Common myeloid progenitor, CD34-positive (primary cell): ENCODE measurements around the gene TTC23L.
"Not testable (repeated sequence)": the region's sequence is repeated elsewhere in the genome, so short reads cannot be mapped to it uniquely, and the experiment has no call there.

Source experiments
- CTCF ChIA-PET: fragments of 350-600 bp; sonication (Branson Sonifier 250); formaldehyde crosslinking; loops from one replicate; lab custom pipeline; 2021; ENCODE audit warnings: antibody characterized with exemption; lab: Charles Lee
- POLR2A ChIA-PET: fragments of 350-600 bp; sonication (Branson Sonifier 250); formaldehyde crosslinking; loops from one replicate; lab custom pipeline; 2021; ENCODE audit warnings: antibody characterized with exemption; lab: Charles Lee
- DNase-seq, 3 donors: peaks; one replicate each; pipeline versions ENCODE4 v3.0.0 to v3.0.0-alpha.2; 2013
- H3K27ac ChIP-seq, 2 experiments: 1 replicate in 1 of 2; 2 replicates in 1 of 2; pipeline ENCODE4 v1.7.0; 2013; ENCODE audit warnings: inconsistent platforms in 2 of 2, low read length in 2 of 2, mild to moderate bottlenecking in 2 of 2, low read depth in 1 of 2, moderate library complexity in 1 of 2; ENCODE audit not compliant: severe bottlenecking in 2 of 2, insufficient read depth in 1 of 2, poor library complexity in 1 of 2
- H3K27me3 ChIP-seq, 5 experiments: replicated peaks in 2 of 5; 1 replicate in 3 of 5; 2 replicates in 2 of 5; pipeline versions ENCODE4 v1.6.1 to v1.7.0; 2013; ENCODE audit warnings: low read length in 4 of 5, mild to moderate bottlenecking in 2 of 5, moderate library complexity in 2 of 5, inconsistent platforms in 1 of 5; ENCODE audit not compliant: insufficient read depth in 5 of 5, control insufficient read depth in 4 of 5
- H3K36me3 ChIP-seq, 4 experiments: 1 replicate in 2 of 4; 2 replicates in 2 of 4; pipeline versions ENCODE4 v1.6.1 to v1.7.0; 2013; ENCODE audit warnings: low read length in 3 of 4, control low read depth in 1 of 4, mild to moderate bottlenecking in 1 of 4; ENCODE audit not compliant: control insufficient read depth in 4 of 4, insufficient read depth in 4 of 4
- H3K4me1 ChIP-seq, 4 experiments: 1 replicate in 3 of 4; 2 replicates in 1 of 4; pipeline versions ENCODE4 v1.6.1 to v1.7.1; 2013; ENCODE audit warnings: low read length in 3 of 4, mild to moderate bottlenecking in 3 of 4, control low read depth in 1 of 4, inconsistent platforms in 1 of 4, moderate library complexity in 1 of 4; ENCODE audit not compliant: control insufficient read depth in 4 of 4, insufficient read depth in 4 of 4; ENCODE audit errors: control extremely low read depth in 1 of 4
- H3K4me3 ChIP-seq, 7 experiments: 1 replicate in 4 of 7; 2 replicates in 3 of 7; pipeline versions ENCODE4 v1.5.1 to v1.7.0; 2013; ENCODE audit warnings: mild to moderate bottlenecking in 7 of 7, low read length in 6 of 7, moderate library complexity in 6 of 7, inconsistent platforms in 2 of 7, low read depth in 2 of 7, control low read depth in 1 of 7; ENCODE audit not compliant: insufficient read depth in 4 of 7, control insufficient read depth in 1 of 7; ENCODE audit errors: extremely low read depth in 1 of 7
- H3K9me3 ChIP-seq, 5 experiments: 1 replicate in 4 of 5; 2 replicates in 1 of 5; pipeline versions ENCODE4 v1.6.1 to v1.7.1; 2013; ENCODE audit warnings: low read length in 4 of 5, mild to moderate bottlenecking in 2 of 5, inconsistent platforms in 1 of 5, low read depth in 1 of 5, moderate library complexity in 1 of 5; ENCODE audit not compliant: control insufficient read depth in 4 of 5, insufficient read depth in 2 of 5; ENCODE audit errors: control extremely low read depth in 1 of 5
- WGBS: methylation state at CpG from one replicate; pipeline ENCODE4 v1.1.5; 2013; ENCODE audit not compliant: insufficient coverage; 5-methylcytosine and 5-hydroxymethylcytosine counted together

The TTC23L gene

GRCh38 chr5:34822956-34823715 lies 15.8 kb upstream of the TTC23L start:
- Histone ChIP-seq H3K4me3 (no peak overlapping the region), H3K27me3 (no peaks in the 10 kb centered on the region), H3K9me3 (no peaks in the 10 kb centered on the region), H3K36me3 (peaks cover 0 to 5% (median 1%) of the 10 kb centered on the region in 4 experiments), H3K4me1 (no peaks in the 10 kb centered on the region), H3K27ac (no peak overlapping the region)
- POLR2A ChIA-PET: no interaction called here
- DNase-seq: no peak
- WGBS: 100% methylated on average over 6 of the region's 8 CpGs
- CTCF ChIA-PET: no interaction called here

- peaks cover 0 to 5% (median 2%) of the 10 kb centered on the region in 4 experiments for H3K36me3 ChIP-seq
- H3K4me3 ChIP-seq: no peak overlapping the region
- H3K4me1 ChIP-seq: no peaks in the 10 kb centered on the region
- POLR2A ChIA-PET: no interaction called here
- no peak for DNase-seq
- no peaks in the 10 kb centered on the region for H3K9me3 ChIP-seq
- WGBS: 92% methylated on average over 6 of the region's 6 CpGs
- CTCF ChIA-PET: no interaction called here
- H3K27me3 ChIP-seq: no peaks in the 10 kb centered on the region
- no peak overlapping the region for H3K27ac ChIP-seq
Measured at GRCh38 chr5:34826347-34826746, 12.6 kb upstream of the TTC23L start.

- peaks cover 0 to 5% (median 2%) of the 10 kb centered on the region in 4 experiments for H3K36me3 ChIP-seq
- POLR2A ChIA-PET: no interaction called here
- 81% methylated on average over 5 of the region's 6 CpGs for WGBS
Measured at GRCh38 chr5:34827588-34828506, 11.1 kb upstream of the TTC23L start.

GRCh38 chr5:34830827-34831226 lies 8.1 kb upstream of the TTC23L start:
- H3K27me3 ChIP-seq, H3K27ac ChIP-seq, H3K4me1 ChIP-seq, H3K4me3 ChIP-seq, DNase-seq, CTCF ChIA-PET, H3K36me3 ChIP-seq, POLR2A ChIA-PET, H3K9me3 ChIP-seq: not testable (repeated sequence)
- WGBS: 100% methylated on average over 5 of the region's 7 CpGs

More at GRCh38 chr5:34827588-34828506, 11.1 kb upstream of the TTC23L start:
- CTCF ChIA-PET: interaction anchor here (0.6 to 1.3 kb wide), 4 partner anchors 10 to 1032 kb away, joined by 3 to 5 read pairs (median 3); partner anchors contain the start of gene TTC23L
- no peak overlapping the region for H3K27ac ChIP-seq
- H3K27me3 ChIP-seq: no peaks in the 10 kb centered on the region
- H3K9me3 ChIP-seq: no peaks in the 10 kb centered on the region
- no peaks in the 10 kb centered on the region for H3K4me1 ChIP-seq
- DNase-seq: no peak
- H3K4me3 ChIP-seq: no peak overlapping the region

GRCh38 chr5:34831303-34831702 lies 7.7 kb upstream of the TTC23L start:
- H3K27me3 ChIP-seq: no peaks in the 10 kb centered on the region
- POLR2A ChIA-PET: no interaction called here
- peaks cover 0 to 5% (median under 1%) of the 10 kb centered on the region in 4 experiments for H3K36me3 ChIP-seq
- H3K4me3 ChIP-seq: no peak overlapping the region
- CTCF ChIA-PET: no interaction called here
- no peak for DNase-seq
- H3K27ac ChIP-seq: no peak overlapping the region
- no peaks in the 10 kb centered on the region for H3K4me1 ChIP-seq
- H3K9me3 ChIP-seq: no peaks in the 10 kb centered on the region

- CTCF ChIA-PET: no interaction called here
Measured at GRCh38 chr5:34832568-34832967, 6.4 kb upstream of the TTC23L start.

More at GRCh38 chr5:34832568-34832967, 6.4 kb upstream of the TTC23L start:
- no peaks in the 10 kb centered on the region for H3K9me3 ChIP-seq
- H3K4me1 ChIP-seq: peaks cover 0 to 2% (median under 1%) of the 10 kb centered on the region in 4 experiments
- DNase-seq: no peak
- WGBS: 90% methylated on average over 2 of the region's 5 CpGs
- H3K36me3 ChIP-seq: peaks cover 0 to 2% (median 0%) of the 10 kb centered on the region in 4 experiments
- H3K27me3 ChIP-seq: no peaks in the 10 kb centered on the region
- POLR2A ChIA-PET: no interaction called here
- no peak overlapping the region for H3K27ac ChIP-seq
- H3K4me3 ChIP-seq: no peak overlapping the region
